Neural progenitor cell (in vitro differentiated cells): ENCODE data around the gene NUDT16L1. TPM values are rescaled to one million over a fixed set of nuclear protein-coding genes. Genes with fewer than 3 reads are reported as not detected.
A peak's percentile ranks its signal among the peaks of the same experiment; 100 is the strongest.
"Not testable (repeated sequence)": the region's sequence is repeated elsewhere in the genome, so short reads cannot be mapped to it uniquely, and the experiment has no call there.

Source experiments
- DNase-seq: peaks from one replicate; pipeline ENCODE4 v3.0.0-alpha.2; 2016; ENCODE audit warnings: low spot score
- H2AFZ ChIP-seq: fragments of 200-600 bp; sonication (generic); replicated peaks from 2 replicates; pipeline ENCODE4 v1.6.1; 2016; ENCODE audit warnings: antibody characterized with exemption
- H3F3A ChIP-seq: fragments of 200-600 bp; sonication (generic); 2 replicates; pipeline ENCODE4 v1.6.1; 2016; ENCODE audit warnings: antibody characterized with exemption, low read depth
- H3K27ac ChIP-seq: fragments of 200-600 bp; sonication (generic); 2 replicates; pipeline ENCODE4 v1.5.1; 2016; ENCODE audit warnings: mild to moderate bottlenecking
- H3K27me3 ChIP-seq: fragments of 200-600 bp; sonication (generic); 2 replicates; pipeline ENCODE4 v1.6.1; 2016; ENCODE audit warnings: mild to moderate bottlenecking, moderate library complexity
- H3K36me3 ChIP-seq: fragments of 200-600 bp; sonication (generic); 2 replicates; pipeline ENCODE4 v1.5.1; 2016
- H3K4me1 ChIP-seq: fragments of 200-600 bp; sonication (generic); 2 replicates; pipeline ENCODE4 v1.6.1; 2016; ENCODE audit warnings: mixed run types
- H3K4me2 ChIP-seq: fragments of 200-600 bp; sonication (generic); 2 replicates; pipeline ENCODE4 v1.6.1; 2016
- H3K4me3 ChIP-seq: fragments of 200-600 bp; sonication (generic); 2 replicates; pipeline ENCODE4 v1.5.1; 2016
- H3K79me2 ChIP-seq: fragments of 200-600 bp; sonication (generic); 2 replicates; pipeline ENCODE4 v1.6.1; 2016; ENCODE audit warnings: low read depth
- H3K9ac ChIP-seq: fragments of 200-600 bp; sonication (generic); 2 replicates; pipeline ENCODE4 v1.6.1; 2016
- H3K9me3 ChIP-seq: fragments of 200-600 bp; sonication (generic); 2 replicates; pipeline ENCODE4 v1.5.1; 2016; ENCODE audit warnings: low read depth
- H4K20me1 ChIP-seq: fragments of 200-600 bp; sonication (generic); 2 replicates; pipeline ENCODE4 v1.6.1; 2016; ENCODE audit warnings: low read depth
- H3K27ac Mint-ChIP-seq: 3 replicates; pipeline ENCODE4 v1.8.0; 2021; ENCODE audit warnings: mixed read lengths
- H3K27me3 Mint-ChIP-seq: 2 replicates; pipeline ENCODE4 v1.8.0; 2022; ENCODE audit warnings: low read depth, mild to moderate bottlenecking, inconsistent platforms, moderate library complexity, mixed read lengths; ENCODE audit not compliant: insufficient read depth
- H3K36me3 Mint-ChIP-seq: 3 replicates; pipeline ENCODE4 v1.8.0; 2021; ENCODE audit warnings: mixed read lengths
- H3K4me1 Mint-ChIP-seq: 3 replicates; pipeline ENCODE4 v1.8.0; 2021; ENCODE audit warnings: mixed read lengths
- H3K4me3 Mint-ChIP-seq: 3 replicates; pipeline ENCODE4 v1.8.0; 2021; ENCODE audit warnings: mild to moderate bottlenecking, moderate library complexity, mixed read lengths
- H3K9me3 Mint-ChIP-seq: 3 replicates; pipeline ENCODE4 v1.8.0; 2020; ENCODE audit warnings: mixed read lengths
- CTCF ChIP-seq: fragments of 200-600 bp; sonication (generic); IDR thresholded peaks from 2 replicates; pipeline ENCODE4 v1.5.1; 2017; ENCODE audit warnings: antibody characterized with exemption, mild to moderate bottlenecking
- EZH2 ChIP-seq: fragments of 200-600 bp; sonication (generic); IDR thresholded peaks from 2 replicates; pipeline ENCODE4 v1.6.1; 2017; ENCODE audit warnings: antibody characterized with exemption, mild to moderate bottlenecking, moderate library complexity
- EZH2phosphoT487 ChIP-seq: fragments of 200-600 bp; sonication (generic); IDR thresholded peaks from 2 replicates; pipeline ENCODE4 v1.6.1; 2017; ENCODE audit warnings: antibody characterized with exemption
- total RNA-seq: library from RNA; depleted of rRNA; stranded (reverse); fragments of >200 nt; gene quantifications from 2 replicates; pipeline ENCODE4 v1.2.3, GENCODE V29; 2015; ENCODE audit warnings: low replicate concordance

Gene NUDT16L1
- total RNA-seq, 1 donor from 2014 or later = 10.9 TPM

GRCh38 chr16:4736546-4736945 is 43.2 kb downstream of the NUDT16L1 start:
- DNase-seq = no peak
- Histone ChIP-seq H3K9ac (no peak overlapping the region), H3K27ac (no peak overlapping the region), H4K20me1 (no peaks in the 10 kb centered on the region), H3K4me2 (no peak overlapping the region), H3K36me3 (no peaks in the 10 kb centered on the region), H3K9me3 (no peaks in the 10 kb centered on the region), H3K27me3 (no peaks in the 10 kb centered on the region), H3K4me3 (no peak overlapping the region), H2AFZ (no peak overlapping the region), H3K4me1 (peaks cover 12% of the 10 kb centered on the region), H3K79me2 (peaks cover 22% of the 10 kb centered on the region), H3F3A (peaks cover 27% of the 10 kb centered on the region)
- Mint-ChIP-seq H3K36me3 (no peaks in the 10 kb centered on the region), H3K27ac (no peak overlapping the region), H3K4me1 (peaks cover 14% of the 10 kb centered on the region), H3K27me3 (peaks cover 6% of the 10 kb centered on the region), H3K4me3 (peak overlapping the region; percentile 2), H3K9me3 (no peaks in the 10 kb centered on the region)
- TF ChIP-seq CTCF (no peak), EZH2phosphoT487 (no peak), EZH2 (no peak)

GRCh38 chr16:4737545-4737944 is 44.2 kb downstream of the NUDT16L1 start:
- Mint-ChIP-seq H3K4me3 (no peak overlapping the region), H3K36me3 (no peaks in the 10 kb centered on the region), H3K27ac (no peak overlapping the region), H3K27me3 (peaks cover 6% of the 10 kb centered on the region), H3K9me3 (no peaks in the 10 kb centered on the region), H3K4me1 (peaks cover 14% of the 10 kb centered on the region)
- TF ChIP-seq EZH2 = no peak
- no peak for TF ChIP-seq CTCF
- no peak for TF ChIP-seq EZH2phosphoT487
- Histone ChIP-seq H3K9ac (no peak overlapping the region), H3K27ac (no peak overlapping the region), H3K79me2 (peaks cover 12% of the 10 kb centered on the region), H3K4me1 (peaks cover 12% of the 10 kb centered on the region), H3K9me3 (no peaks in the 10 kb centered on the region), H3F3A (peaks cover 27% of the 10 kb centered on the region), H2AFZ (no peak overlapping the region), H4K20me1 (no peaks in the 10 kb centered on the region), H3K36me3 (no peaks in the 10 kb centered on the region), H3K4me2 (no peak overlapping the region), H3K27me3 (no peaks in the 10 kb centered on the region), H3K4me3 (no peak overlapping the region)
- no peak for DNase-seq

- not testable (repeated sequence) for H3K27ac ChIP-seq, H3K27ac Mint-ChIP-seq, H3K36me3 Mint-ChIP-seq, DNase-seq, H3K27me3 ChIP-seq, H3K4me1 Mint-ChIP-seq, H3K4me3 ChIP-seq, H3K36me3 ChIP-seq, H3K4me1 ChIP-seq, H2AFZ ChIP-seq, H3K9me3 ChIP-seq, H3K4me3 Mint-ChIP-seq, H4K20me1 ChIP-seq, H3K4me2 ChIP-seq, H3K9me3 Mint-ChIP-seq, H3K9ac ChIP-seq, H3K79me2 ChIP-seq
- peaks cover 24% of the 10 kb centered on the region for H3F3A ChIP-seq
- H3K27me3 Mint-ChIP-seq = peaks cover 11% of the 10 kb centered on the region
These were observed 45.0 kb downstream of the NUDT16L1 start for GRCh38 chr16:4738370-4738769.

DNA sequence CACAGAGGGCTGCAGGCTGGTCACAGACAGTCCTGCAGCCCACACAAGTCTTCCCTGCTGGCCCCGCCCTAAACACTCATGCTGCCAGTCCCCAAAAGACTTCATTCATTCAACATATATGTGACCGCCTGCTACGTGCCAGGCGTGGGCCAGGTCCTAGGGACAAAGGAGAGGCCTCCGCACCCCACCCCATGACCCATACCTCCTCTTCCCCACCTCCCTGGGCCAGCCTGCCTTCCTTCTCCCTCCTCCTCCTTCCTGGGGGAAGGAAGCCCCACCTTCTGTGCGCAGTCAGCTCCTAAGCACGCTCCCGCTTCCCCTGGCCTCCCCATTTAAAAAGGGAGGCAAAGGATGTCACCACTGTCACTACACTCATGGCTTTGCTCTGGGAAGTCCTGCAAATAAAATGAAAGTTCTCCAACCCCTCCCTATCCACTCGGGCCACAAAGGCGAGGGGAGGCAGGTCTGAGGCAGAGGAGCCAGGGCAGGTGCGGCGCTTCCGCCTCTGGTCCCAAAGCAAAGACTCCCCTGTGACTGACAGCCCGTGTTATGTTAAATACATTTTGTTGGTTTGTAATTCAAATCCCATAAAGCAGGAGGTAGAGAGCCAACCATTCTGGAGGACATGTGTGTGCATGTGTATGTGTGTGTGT is 50.0 kb downstream of the NUDT16L1 start:
- no peak overlapping the region for H3K4me3 Mint-ChIP-seq
- Histone ChIP-seq H3K4me2 (no peak overlapping the region), H3F3A (peaks cover 28% of the 10 kb centered on the region), H3K27me3 (no peaks in the 10 kb centered on the region), H2AFZ (no peak overlapping the region), H3K79me2 (no peaks in the 10 kb centered on the region), H3K9me3 (no peaks in the 10 kb centered on the region), H4K20me1 (no peaks in the 10 kb centered on the region), H3K4me3 (no peak overlapping the region), H3K27ac (no peak overlapping the region), H3K4me1 (peaks cover 17% of the 10 kb centered on the region), H3K9ac (no peak overlapping the region), H3K36me3 (no peaks in the 10 kb centered on the region)
- H3K36me3 Mint-ChIP-seq = no peaks in the 10 kb centered on the region
- TF ChIP-seq EZH2 (no peak), CTCF (no peak), EZH2phosphoT487 (no peak)
- no peaks in the 10 kb centered on the region for H3K9me3 Mint-ChIP-seq
- H3K27me3 Mint-ChIP-seq = peaks cover 11% of the 10 kb centered on the region
- H3K4me1 Mint-ChIP-seq = peaks cover 5% of the 10 kb centered on the region
- H3K27ac Mint-ChIP-seq = no peak overlapping the region
- no peak for DNase-seq
